A549 (cell line): ENCODE results near the gene ZXDC. TPM values are rescaled to one million over a fixed set of nuclear protein-coding genes. Genes with fewer than 3 reads are reported as not detected.

Experiments used
- ATAC-seq, 2 experiments: fragments of 200-7000 bp in 1 of 2; fragments of >200 bp in 1 of 2; cut with Nextera tagmentation in 1 of 2; cut with Tn5 transposase in 1 of 2; 3 replicates each; pipeline versions ENCODE4 v1.8.0 to v1.9.1; 2018 to 2020; ENCODE audit warnings: mild to moderate bottlenecking in 1 of 2, moderate library complexity in 1 of 2
- CTCF ChIA-PET: fragments of 300-600 bp; sonication (Branson Sonifier 250); formaldehyde crosslinking; extraction: SDS; loops from one replicate; lab custom pipeline; 2021; ENCODE audit warnings: antibody characterized with exemption, inconsistent platforms; lab: Yijun Ruan, JAX
- POLR2A ChIA-PET: fragments of 350-600 bp; formaldehyde crosslinking; extraction: SDS; loops from one replicate; lab custom pipeline; 2021; ENCODE audit warnings: antibody characterized with exemption, inconsistent platforms; lab: Yijun Ruan, JAX
- DNase-seq, 2 experiments: peaks; one replicate each; pipeline versions ENCODE4 v3.0.0 to v3.0.0-alpha.2; 2011 to 2016; ENCODE audit warnings: low read depth in 1 of 2, low spot score in 1 of 2
- FAIRE-seq: peaks from 2 replicates; lab custom pipeline; 2011; peaks lifted over from hg19 to GRCh38; lab: Jason Lieb, UNC
- H3K27ac ChIP-seq, 2 experiments: fragments of >200 bp; sonication (Bioruptor Twin); formaldehyde crosslinking; 3 replicates each; pipeline ENCODE4 v1.5.1; 2016 to 2017
- H3K4me1 ChIP-seq: fragments of >200 bp; sonication (Bioruptor Twin); formaldehyde crosslinking; 3 replicates; pipeline ENCODE4 v1.6.1; 2016
- H3K4me2 ChIP-seq: fragments of >200 bp; sonication (Bioruptor Twin); formaldehyde crosslinking; 3 replicates; pipeline ENCODE4 v1.6.1; 2016
- H3K4me3 ChIP-seq: fragments of >200 bp; sonication (Bioruptor Twin); formaldehyde crosslinking; 3 replicates; pipeline ENCODE4 v1.5.1; 2016
- H3K9me3 ChIP-seq: fragments of >200 bp; sonication (Bioruptor Twin); formaldehyde crosslinking; 3 replicates; pipeline ENCODE4 v1.6.1; 2016
- CBX2 ChIP-seq: fragments of 200-600 bp; sonication (generic); IDR thresholded peaks from 2 replicates; pipeline ENCODE4 v1.6.1; 2016; ENCODE audit warnings: low read depth, mild to moderate bottlenecking, borderline replicate concordance
- EHF ChIP-seq: fragments of 250-450 bp; sonication (Bioruptor Pico); IDR thresholded peaks from 2 replicates; pipeline ENCODE4 v1.5.0; 2020; ENCODE audit warnings: mild to moderate bottlenecking
- FOSB ChIP-seq: fragments of 250-450 bp; sonication (Bioruptor Pico); IDR thresholded peaks from 2 replicates; pipeline ENCODE4 v1.5.0; 2020; ENCODE audit warnings: mild to moderate bottlenecking, moderate library complexity
- FOSL2 ChIP-seq, 2 experiments: fragments of 450-650 bp in 1 of 2; fragments of >200 bp in 1 of 2; sonication (Bioruptor Twin) in 1 of 2; formaldehyde crosslinking; IDR thresholded peaks; 2 replicates each; pipeline versions ENCODE4 v1.5.0 to v1.6.1; 2016 to 2020; ENCODE audit warnings: mild to moderate bottlenecking in 1 of 2, moderate library complexity in 1 of 2
- FOXS1 ChIP-seq: fragments of 250-450 bp; sonication (Bioruptor Pico); IDR thresholded peaks from 2 replicates; pipeline ENCODE4 v1.5.0; 2020; ENCODE audit warnings: mild to moderate bottlenecking, moderate library complexity
- GATA3 ChIP-seq: IDR thresholded peaks from 2 replicates; pipeline ENCODE4 v1.6.1; 2012; ENCODE audit warnings: borderline replicate concordance
- HEYL ChIP-seq: fragments of 250-450 bp; sonication (Bioruptor Pico); IDR thresholded peaks from 2 replicates; pipeline ENCODE4 v1.8.0; 2021; ENCODE audit warnings: mild to moderate bottlenecking, moderate library complexity
- HOXA7 ChIP-seq: fragments of 250-450 bp; sonication (Bioruptor Pico); IDR thresholded peaks from 2 replicates; pipeline ENCODE4 v1.5.0; 2020; ENCODE audit warnings: mild to moderate bottlenecking, moderate library complexity
- KDM5A ChIP-seq: fragments of 200-600 bp; sonication (generic); IDR thresholded peaks from 2 replicates; pipeline ENCODE4 v1.6.1; 2016; ENCODE audit warnings: antibody characterized with exemption, mild to moderate bottlenecking
- NFE2L2 ChIP-seq: fragments of 150-350 bp; conservative IDR thresholded peaks from 2 replicates; pipeline ENCODE4 v1.6.1; 2014; ENCODE audit warnings: low read length
- NPAS2 ChIP-seq: fragments of 250-450 bp; sonication (Bioruptor Pico); IDR thresholded peaks from 2 replicates; pipeline ENCODE4 v1.8.0; 2022; ENCODE audit warnings: mild to moderate bottlenecking, moderate library complexity, borderline replicate concordance
- NR3C1 ChIP-seq: fragments of >200 bp; sonication (Bioruptor Twin); formaldehyde crosslinking; IDR thresholded peaks from 3 replicates; pipeline ENCODE4 v1.6.1; 2017
- PHF8 ChIP-seq: fragments of 200-600 bp; sonication (generic); IDR thresholded peaks from 2 replicates; pipeline ENCODE4 v1.6.1; 2016; ENCODE audit warnings: low read depth, mild to moderate bottlenecking, antibody characterized with exemption, moderate library complexity, borderline replicate concordance
- RAD21 ChIP-seq, 2 experiments: fragments of >200 bp in 1 of 2; sonication (Bioruptor Twin) in 1 of 2; formaldehyde crosslinking in 1 of 2; IDR thresholded peaks in 1 of 2; conservative IDR thresholded peaks in 1 of 2; 2 replicates in 1 of 2; 3 replicates in 1 of 2; pipeline ENCODE4 v1.6.1; 2012 to 2018; ENCODE audit warnings: inconsistent platforms in 1 of 2
- RARB ChIP-seq: fragments of 250-450 bp; sonication (Bioruptor Pico); IDR thresholded peaks from 2 replicates; pipeline ENCODE4 v1.8.0; 2021; ENCODE audit warnings: mild to moderate bottlenecking, moderate library complexity
- RCOR1 ChIP-seq: fragments of 150-350 bp; IDR thresholded peaks from 2 replicates; pipeline ENCODE4 v1.6.1; 2014; ENCODE audit warnings: antibody characterized with exemption, low read length, low read depth
- RNF2 ChIP-seq: fragments of 200-600 bp; sonication (generic); IDR thresholded peaks from 2 replicates; pipeline ENCODE4 v1.6.1; 2016; ENCODE audit warnings: low read depth, mild to moderate bottlenecking, antibody characterized with exemption, moderate library complexity, borderline replicate concordance
- SMC3 ChIP-seq: fragments of >200 bp; sonication (Bioruptor Twin); formaldehyde crosslinking; IDR thresholded peaks from 3 replicates; pipeline ENCODE4 v1.6.1; 2018; ENCODE audit warnings: inconsistent platforms
- TFCP2L1 ChIP-seq: fragments of 250-450 bp; sonication (Bioruptor Pico); IDR thresholded peaks from 2 replicates; pipeline ENCODE4 v1.5.0; 2021; ENCODE audit warnings: mild to moderate bottlenecking
- ZC3H11A ChIP-seq: fragments of 450-650 bp; IDR thresholded peaks from 2 replicates; pipeline ENCODE4 v1.6.1; 2014; ENCODE audit warnings: antibody characterized with exemption, mild to moderate bottlenecking
- ZFP36 ChIP-seq: fragments of 450-650 bp; IDR thresholded peaks from 2 replicates; pipeline ENCODE4 v1.6.1; 2014; ENCODE audit warnings: borderline replicate concordance; ENCODE audit not compliant: partially characterized antibody
- ZNF302 ChIP-seq: fragments of 250-450 bp; sonication (Bioruptor Pico); IDR thresholded peaks from 2 replicates; pipeline ENCODE4 v1.9.0; 2021; ENCODE audit warnings: inconsistent platforms, mild to moderate bottlenecking, moderate library complexity
- ZSCAN20 ChIP-seq: fragments of 250-450 bp; sonication (Bioruptor Pico); IDR thresholded peaks from 2 replicates; pipeline ENCODE4 v1.8.0; 2022; ENCODE audit warnings: mild to moderate bottlenecking, moderate library complexity
- WGBS: methylation state at CpG from one replicate; pipeline ENCODE4 v1.1.6; 2017; ENCODE audit errors: missing lambda C conversion rate; 5-methylcytosine and 5-hydroxymethylcytosine counted together
- polyA plus RNA-seq, 4 experiments: library from polyadenylated mRNA; depleted of rRNA in 3 of 4; stranded (reverse); fragments of >200 nt; fragmentation: RNase III in 1 of 4; extraction: RNeasy Plus Mini Kit Qiagen cat#74134 plus additional on column Dnase treatment in 1 of 4; gene quantifications; 2 replicates in 3 of 4; 3 replicates in 1 of 4; pipeline ENCODE4 v1.2.3, GENCODE V29; 2011 to 2017
- TF ChIP-seq, protein P1 (sequence below): fragments of >200 bp; sonication (Bioruptor Twin); formaldehyde crosslinking; IDR thresholded peaks from 3 replicates; pipeline ENCODE4 v1.5.1; 2016
- TF ChIP-seq, protein P2 (sequence below): fragments of 200-600 bp; sonication (generic); IDR thresholded peaks from 2 replicates; pipeline ENCODE4 v1.6.1; 2016; ENCODE audit warnings: antibody characterized with exemption, mild to moderate bottlenecking, moderate library complexity
- TF ChIP-seq, protein P3 (sequence below): fragments of 250-450 bp; sonication (Bioruptor Pico); IDR thresholded peaks from 2 replicates; pipeline ENCODE4 v1.5.0; 2020; ENCODE audit warnings: low read depth, mild to moderate bottlenecking, moderate library complexity
- TF ChIP-seq, protein P4 (sequence below): IDR thresholded peaks from 2 replicates; pipeline ENCODE4 v1.6.1; 2012; ENCODE audit warnings: low read depth, borderline replicate concordance
- TF ChIP-seq, protein P5 (sequence below): IDR thresholded peaks from 2 replicates; pipeline ENCODE4 v1.6.1; 2012

The ZXDC gene
- polyA plus RNA-seq, 2 of the 4 experiments (the other 2 are of a cell fraction): 6.0 to 8.5 TPM

DNA sequence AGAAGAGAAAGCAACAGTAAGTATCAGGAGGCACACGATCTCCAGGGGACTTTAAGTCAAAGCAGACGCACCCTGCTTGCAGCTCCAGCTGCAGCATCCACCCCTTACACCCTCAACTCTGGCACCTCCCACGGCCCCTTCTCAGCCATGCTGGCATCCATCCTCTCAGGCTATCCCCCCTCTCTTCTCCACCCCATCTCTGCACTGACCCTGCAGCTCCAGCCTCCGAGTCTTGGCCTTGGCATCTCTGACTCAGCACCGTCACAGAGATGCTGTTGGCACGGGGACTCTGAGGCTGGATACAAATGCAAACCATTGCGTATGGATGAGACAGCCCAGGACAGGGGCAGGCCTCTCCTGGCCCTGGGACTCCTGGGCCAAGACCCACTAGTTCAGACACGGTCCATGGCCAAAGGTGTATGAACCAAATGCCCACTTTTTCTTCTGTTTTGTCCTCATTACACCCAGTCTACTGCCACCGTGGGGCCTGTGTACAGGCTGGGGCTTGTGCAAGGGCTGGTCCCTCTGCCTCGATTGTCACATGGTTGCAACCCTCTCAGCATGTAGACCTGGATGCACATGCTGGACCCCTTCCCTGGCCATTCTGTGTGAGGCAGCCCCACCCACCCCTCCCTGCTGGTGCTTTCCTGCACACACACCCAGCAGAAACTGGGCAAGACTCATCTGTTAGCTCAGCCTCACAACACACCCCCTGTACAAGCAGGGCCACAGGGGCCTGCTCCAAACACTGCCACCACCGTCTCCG lies 18.7 kb upstream of the ZXDC start:
- no peak for FAIRE-seq
- CTCF ChIA-PET: interaction anchor here (1.0 kb wide), 1 partner anchor 16 kb away, joined by 3 read pairs; no protein-coding TSS in a partner anchor
- H3K4me1 ChIP-seq: no peaks in the 10 kb centered on the region
- H3K27ac ChIP-seq: no peak overlapping the region
- H3K4me2 ChIP-seq: no peak overlapping the region
- WGBS: 48% methylated on average over 9 of the region's 12 CpGs
- H3K4me3 ChIP-seq: no peak overlapping the region
- POLR2A ChIA-PET: no interaction called here
- ATAC-seq: peak in 1 of 2 experiments; percentile 24; a peak in 2 of 6 replicates
- no peaks in the 10 kb centered on the region for H3K9me3 ChIP-seq
- TF ChIP-seq FOXS1 (CRISPR knock-in tag) (no peak), PHF8 (no peak), RNF2 (no peak), NFE2L2 (no peak), NR3C1 (no peak), ZC3H11A (no peak), KDM5A (no peak), ZFP36 (no peak), ZNF302 (CRISPR knock-in tag) (no peak), HEYL (CRISPR knock-in tag) (no peak), TFCP2L1 (no peak), RCOR1 (no peak), CBX2 (no peak), EHF (CRISPR knock-in tag) (no peak), GATA3 (no peak)
- TF ChIP-seq, protein P1, sequence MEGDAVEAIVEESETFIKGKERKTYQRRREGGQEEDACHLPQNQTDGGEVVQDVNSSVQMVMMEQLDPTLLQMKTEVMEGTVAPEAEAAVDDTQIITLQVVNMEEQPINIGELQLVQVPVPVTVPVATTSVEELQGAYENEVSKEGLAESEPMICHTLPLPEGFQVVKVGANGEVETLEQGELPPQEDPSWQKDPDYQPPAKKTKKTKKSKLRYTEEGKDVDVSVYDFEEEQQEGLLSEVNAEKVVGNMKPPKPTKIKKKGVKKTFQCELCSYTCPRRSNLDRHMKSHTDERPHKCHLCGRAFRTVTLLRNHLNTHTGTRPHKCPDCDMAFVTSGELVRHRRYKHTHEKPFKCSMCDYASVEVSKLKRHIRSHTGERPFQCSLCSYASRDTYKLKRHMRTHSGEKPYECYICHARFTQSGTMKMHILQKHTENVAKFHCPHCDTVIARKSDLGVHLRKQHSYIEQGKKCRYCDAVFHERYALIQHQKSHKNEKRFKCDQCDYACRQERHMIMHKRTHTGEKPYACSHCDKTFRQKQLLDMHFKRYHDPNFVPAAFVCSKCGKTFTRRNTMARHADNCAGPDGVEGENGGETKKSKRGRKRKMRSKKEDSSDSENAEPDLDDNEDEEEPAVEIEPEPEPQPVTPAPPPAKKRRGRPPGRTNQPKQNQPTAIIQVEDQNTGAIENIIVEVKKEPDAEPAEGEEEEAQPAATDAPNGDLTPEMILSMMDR: no peak
- TF ChIP-seq, protein P2, sequence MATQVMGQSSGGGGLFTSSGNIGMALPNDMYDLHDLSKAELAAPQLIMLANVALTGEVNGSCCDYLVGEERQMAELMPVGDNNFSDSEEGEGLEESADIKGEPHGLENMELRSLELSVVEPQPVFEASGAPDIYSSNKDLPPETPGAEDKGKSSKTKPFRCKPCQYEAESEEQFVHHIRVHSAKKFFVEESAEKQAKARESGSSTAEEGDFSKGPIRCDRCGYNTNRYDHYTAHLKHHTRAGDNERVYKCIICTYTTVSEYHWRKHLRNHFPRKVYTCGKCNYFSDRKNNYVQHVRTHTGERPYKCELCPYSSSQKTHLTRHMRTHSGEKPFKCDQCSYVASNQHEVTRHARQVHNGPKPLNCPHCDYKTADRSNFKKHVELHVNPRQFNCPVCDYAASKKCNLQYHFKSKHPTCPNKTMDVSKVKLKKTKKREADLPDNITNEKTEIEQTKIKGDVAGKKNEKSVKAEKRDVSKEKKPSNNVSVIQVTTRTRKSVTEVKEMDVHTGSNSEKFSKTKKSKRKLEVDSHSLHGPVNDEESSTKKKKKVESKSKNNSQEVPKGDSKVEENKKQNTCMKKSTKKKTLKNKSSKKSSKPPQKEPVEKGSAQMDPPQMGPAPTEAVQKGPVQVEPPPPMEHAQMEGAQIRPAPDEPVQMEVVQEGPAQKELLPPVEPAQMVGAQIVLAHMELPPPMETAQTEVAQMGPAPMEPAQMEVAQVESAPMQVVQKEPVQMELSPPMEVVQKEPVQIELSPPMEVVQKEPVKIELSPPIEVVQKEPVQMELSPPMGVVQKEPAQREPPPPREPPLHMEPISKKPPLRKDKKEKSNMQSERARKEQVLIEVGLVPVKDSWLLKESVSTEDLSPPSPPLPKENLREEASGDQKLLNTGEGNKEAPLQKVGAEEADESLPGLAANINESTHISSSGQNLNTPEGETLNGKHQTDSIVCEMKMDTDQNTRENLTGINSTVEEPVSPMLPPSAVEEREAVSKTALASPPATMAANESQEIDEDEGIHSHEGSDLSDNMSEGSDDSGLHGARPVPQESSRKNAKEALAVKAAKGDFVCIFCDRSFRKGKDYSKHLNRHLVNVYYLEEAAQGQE: no peak
- TF ChIP-seq, protein P3, sequence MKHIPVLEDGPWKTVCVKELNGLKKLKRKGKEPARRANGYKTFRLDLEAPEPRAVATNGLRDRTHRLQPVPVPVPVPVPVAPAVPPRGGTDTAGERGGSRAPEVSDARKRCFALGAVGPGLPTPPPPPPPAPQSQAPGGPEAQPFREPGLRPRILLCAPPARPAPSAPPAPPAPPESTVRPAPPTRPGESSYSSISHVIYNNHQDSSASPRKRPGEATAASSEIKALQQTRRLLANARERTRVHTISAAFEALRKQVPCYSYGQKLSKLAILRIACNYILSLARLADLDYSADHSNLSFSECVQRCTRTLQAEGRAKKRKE (CRISPR knock-in tag): no peak
- TF ChIP-seq, protein P4, sequence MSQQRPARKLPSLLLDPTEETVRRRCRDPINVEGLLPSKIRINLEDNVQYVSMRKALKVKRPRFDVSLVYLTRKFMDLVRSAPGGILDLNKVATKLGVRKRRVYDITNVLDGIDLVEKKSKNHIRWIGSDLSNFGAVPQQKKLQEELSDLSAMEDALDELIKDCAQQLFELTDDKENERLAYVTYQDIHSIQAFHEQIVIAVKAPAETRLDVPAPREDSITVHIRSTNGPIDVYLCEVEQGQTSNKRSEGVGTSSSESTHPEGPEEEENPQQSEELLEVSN: no peak
- DNase-seq: no peak

DNA sequence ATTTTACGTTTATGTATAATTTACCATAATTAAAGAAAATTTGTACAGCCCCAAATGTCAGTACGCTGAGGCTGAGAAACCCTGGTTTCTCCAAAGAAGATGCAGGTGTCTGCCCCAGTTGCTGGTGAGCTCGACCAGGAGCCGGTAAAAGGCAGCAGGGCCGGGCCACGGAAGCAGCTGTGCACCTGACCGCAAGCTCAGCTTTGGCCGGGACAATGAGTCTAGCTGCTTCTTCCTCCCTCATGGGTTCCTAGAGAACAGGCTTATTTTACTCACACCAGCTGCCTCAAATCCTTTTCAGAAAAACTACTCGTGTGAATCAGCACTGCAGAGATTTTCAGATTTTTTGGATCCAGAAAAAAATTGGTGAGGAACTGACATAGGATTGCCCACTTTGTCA lies 18.0 kb upstream of the ZXDC start:
- ChIA-PET POLR2A (no interaction called here), CTCF (interaction anchor here (1.0 to 1.5 kb wide), 2 partner anchors 17 to 19 kb away, joined by 3 to 4 read pairs; no protein-coding TSS in a partner anchor)
- no peak overlapping the region for H3K4me3 ChIP-seq
- WGBS: 79% methylated on average over 8 of the region's 9 CpGs
- no peak overlapping the region for H3K27ac ChIP-seq
- H3K4me1 ChIP-seq: no peaks in the 10 kb centered on the region
- no peak overlapping the region for H3K4me2 ChIP-seq
- H3K9me3 ChIP-seq: no peaks in the 10 kb centered on the region
- no peak for FAIRE-seq
- no peak for ATAC-seq
- DNase-seq: no peak
- TF ChIP-seq FOSL2 (IDR thresholded peaks at IDR 0.05) (no peak), FOSL2 (CRISPR knock-in tag; IDR thresholded peaks at IDR 0.05) (no peak), RAD21 (conservative IDR thresholded peaks at IDR 0.05 in 1 of 2, IDR thresholded peaks at IDR 0.05 in 1 of 2) (no peak), NFE2L2 (no peak), NPAS2 (CRISPR knock-in tag) (no peak), SMC3 (no peak), ZSCAN20 (no peak), PHF8 (no peak), FOXS1 (CRISPR knock-in tag) (no peak), FOSB (CRISPR knock-in tag) (no peak), GATA3 (no peak), RARB (no peak), HOXA7 (CRISPR knock-in tag) (no peak)
- TF ChIP-seq, protein P4: no peak
- TF ChIP-seq, protein P5, sequence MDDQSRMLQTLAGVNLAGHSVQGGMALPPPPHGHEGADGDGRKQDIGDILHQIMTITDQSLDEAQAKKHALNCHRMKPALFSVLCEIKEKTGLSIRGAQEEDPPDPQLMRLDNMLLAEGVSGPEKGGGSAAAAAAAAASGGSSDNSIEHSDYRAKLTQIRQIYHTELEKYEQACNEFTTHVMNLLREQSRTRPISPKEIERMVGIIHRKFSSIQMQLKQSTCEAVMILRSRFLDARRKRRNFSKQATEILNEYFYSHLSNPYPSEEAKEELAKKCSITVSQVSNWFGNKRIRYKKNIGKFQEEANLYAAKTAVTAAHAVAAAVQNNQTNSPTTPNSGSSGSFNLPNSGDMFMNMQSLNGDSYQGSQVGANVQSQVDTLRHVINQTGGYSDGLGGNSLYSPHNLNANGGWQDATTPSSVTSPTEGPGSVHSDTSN: no peak
